HEK293 (cell line): ENCODE results near the gene RETREG2.
A peak's percentile ranks its signal among the peaks of the same experiment; 100 is the strongest.
"Not testable (repeated sequence)": the region's sequence is repeated elsewhere in the genome, so short reads cannot be mapped to it uniquely, and the experiment has no call there.

Experiments used
- CTCF ChIA-PET: fragments of 350-600 bp; formaldehyde crosslinking; extraction: SDS; loops from one replicate; lab custom pipeline; 2021; ENCODE audit warnings: antibody characterized with exemption; lab: Yijun Ruan, JAX
- POLR2A ChIA-PET: fragments of 300-600 bp; formaldehyde crosslinking; extraction: SDS; loops from one replicate; lab custom pipeline; 2020; ENCODE audit warnings: antibody characterized with exemption, inconsistent platforms; lab: Yijun Ruan, JAX
- H3K27ac ChIP-seq: fragments of 200-500 bp; sonication (Bioruptor generic); 2 replicates; pipeline ENCODE4 v1.5.1; 2014; ENCODE audit warnings: low read depth, low read length, control low read depth, inconsistent platforms; ENCODE audit errors: extremely low read depth
- H3K36me3 ChIP-seq, 2 experiments: fragments of 200-500 bp in 1 of 2; sonication (Bioruptor generic) in 1 of 2; 1 replicate in 1 of 2; 2 replicates in 1 of 2; pipeline ENCODE4 v1.5.1; 2014 to 2017; ENCODE audit warnings: inconsistent platforms in 2 of 2, low read length in 2 of 2; ENCODE audit not compliant: control insufficient read depth in 2 of 2, insufficient read depth in 1 of 2
- H3K4me1 ChIP-seq: fragments of 200-500 bp; sonication (Bioruptor generic); 2 replicates; pipeline ENCODE4 v1.5.1; 2014; ENCODE audit warnings: mild to moderate bottlenecking, low read length, inconsistent platforms; ENCODE audit not compliant: control insufficient read depth, insufficient read depth
- H3K4me3 ChIP-seq: 2 replicates; pipeline ENCODE4 v1.5.1; 2011; ENCODE audit warnings: low read depth, mild to moderate bottlenecking, control low read depth, low read length, moderate library complexity
- H3K9me3 ChIP-seq: fragments of 200-500 bp; sonication (Bioruptor generic); 2 replicates; pipeline ENCODE4 v1.5.1; 2014; ENCODE audit warnings: low read depth, low read length, inconsistent platforms; ENCODE audit not compliant: control insufficient read depth, insufficient read depth
- BCL11B ChIP-seq: fragments of 450-650 bp; formaldehyde crosslinking; IDR thresholded peaks from 2 replicates; pipeline ENCODE4 v1.5.1; 2016; ENCODE audit warnings: low read depth, missing biosample characterization, missing genetic modification characterization
- PRDM1 ChIP-seq: fragments of 450-650 bp; formaldehyde crosslinking; IDR thresholded peaks from 2 replicates; pipeline ENCODE4; 2016; ENCODE audit warnings: missing biosample characterization, missing genetic modification characterization
- SETDB1 ChIP-seq: IDR thresholded peaks from one replicate; pipeline ENCODE4 v1.6.1; 2017; ENCODE audit warnings: mild to moderate bottlenecking, low read length, moderate library complexity, mixed read lengths; ENCODE audit not compliant: insufficient read length
- ZNF157 ChIP-seq: fragments of 450-650 bp; formaldehyde crosslinking; IDR thresholded peaks from 2 replicates; pipeline ENCODE4 v1.5.1; 2016; ENCODE audit warnings: missing biosample characterization, missing genetic modification characterization
- ZNF341 ChIP-seq: fragments of 450-650 bp; formaldehyde crosslinking; IDR thresholded peaks from 2 replicates; pipeline ENCODE4; 2016; ENCODE audit warnings: low read depth, missing biosample characterization, missing genetic modification characterization
- ZNF394 ChIP-seq: fragments of 450-650 bp; formaldehyde crosslinking; IDR thresholded peaks from 2 replicates; pipeline ENCODE4 v1.5.1; 2016; ENCODE audit warnings: missing biosample characterization, missing genetic modification characterization, mild to moderate bottlenecking, moderate library complexity, borderline replicate concordance
- ZNF48 ChIP-seq: fragments of 450-650 bp; formaldehyde crosslinking; IDR thresholded peaks from 2 replicates; pipeline ENCODE4 v1.5.1; 2016; ENCODE audit warnings: missing biosample characterization, missing genetic modification characterization
- ZNF544 ChIP-seq: fragments of 450-650 bp; formaldehyde crosslinking; IDR thresholded peaks from 2 replicates; pipeline ENCODE4 v1.5.0; 2017; ENCODE audit warnings: missing biosample characterization, missing genetic modification characterization
- ZNF555 ChIP-seq: fragments of 450-650 bp; formaldehyde crosslinking; conservative IDR thresholded peaks from 2 replicates; pipeline ENCODE4 v1.5.1; 2017; ENCODE audit warnings: missing biosample characterization, mild to moderate bottlenecking, missing genetic modification characterization, inconsistent platforms
- ZNF558 ChIP-seq: fragments of 450-650 bp; formaldehyde crosslinking; IDR thresholded peaks from 2 replicates; pipeline ENCODE4 v1.5.1; 2016; ENCODE audit warnings: missing biosample characterization, missing genetic modification characterization
- ZNF596 ChIP-seq: fragments of 450-650 bp; IDR thresholded peaks from 2 replicates; pipeline ENCODE4 v1.5.0; 2018; ENCODE audit warnings: missing biosample characterization, mild to moderate bottlenecking, missing genetic modification characterization, moderate library complexity
- ZNF629 ChIP-seq: fragments of 450-650 bp; formaldehyde crosslinking; IDR thresholded peaks from 2 replicates; pipeline ENCODE4 v1.5.1; 2017; ENCODE audit warnings: missing biosample characterization, missing genetic modification characterization
- ZNF664 ChIP-seq: fragments of 450-650 bp; formaldehyde crosslinking; IDR thresholded peaks from 2 replicates; pipeline ENCODE4 v1.5.1; 2016; ENCODE audit warnings: missing biosample characterization, missing genetic modification characterization
- ZNF707 ChIP-seq: fragments of 450-650 bp; formaldehyde crosslinking; IDR thresholded peaks from 2 replicates; pipeline ENCODE4 v1.5.1; 2016; ENCODE audit warnings: missing biosample characterization, missing genetic modification characterization
- ZNF776 ChIP-seq: fragments of 450-650 bp; formaldehyde crosslinking; IDR thresholded peaks from 2 replicates; pipeline ENCODE4 v1.5.0; 2017; ENCODE audit warnings: missing biosample characterization, missing genetic modification characterization, borderline replicate concordance
- ZSCAN23 ChIP-seq: fragments of 450-650 bp; formaldehyde crosslinking; IDR thresholded peaks from 2 replicates; pipeline ENCODE4 v1.5.1; 2016; ENCODE audit warnings: missing biosample characterization, missing genetic modification characterization
- TF ChIP-seq, protein P1 (sequence below): fragments of 450-650 bp; formaldehyde crosslinking; IDR thresholded peaks from 2 replicates; pipeline ENCODE4 v1.5.1; 2016; ENCODE audit warnings: missing biosample characterization, missing genetic modification characterization
- TF ChIP-seq, protein P2 (sequence below): fragments of 450-650 bp; formaldehyde crosslinking; IDR thresholded peaks from 2 replicates; pipeline ENCODE4 v1.5.1; 2016; ENCODE audit warnings: missing biosample characterization, missing genetic modification characterization
- TF ChIP-seq, protein P3 (sequence below): fragments of 450-650 bp; formaldehyde crosslinking; optimal IDR thresholded peaks from 2 replicates; pipeline ENCODE3; 2016; ENCODE audit warnings: missing biosample characterization, mild to moderate bottlenecking, missing genetic modification characterization

RETREG2 gene

DNA sequence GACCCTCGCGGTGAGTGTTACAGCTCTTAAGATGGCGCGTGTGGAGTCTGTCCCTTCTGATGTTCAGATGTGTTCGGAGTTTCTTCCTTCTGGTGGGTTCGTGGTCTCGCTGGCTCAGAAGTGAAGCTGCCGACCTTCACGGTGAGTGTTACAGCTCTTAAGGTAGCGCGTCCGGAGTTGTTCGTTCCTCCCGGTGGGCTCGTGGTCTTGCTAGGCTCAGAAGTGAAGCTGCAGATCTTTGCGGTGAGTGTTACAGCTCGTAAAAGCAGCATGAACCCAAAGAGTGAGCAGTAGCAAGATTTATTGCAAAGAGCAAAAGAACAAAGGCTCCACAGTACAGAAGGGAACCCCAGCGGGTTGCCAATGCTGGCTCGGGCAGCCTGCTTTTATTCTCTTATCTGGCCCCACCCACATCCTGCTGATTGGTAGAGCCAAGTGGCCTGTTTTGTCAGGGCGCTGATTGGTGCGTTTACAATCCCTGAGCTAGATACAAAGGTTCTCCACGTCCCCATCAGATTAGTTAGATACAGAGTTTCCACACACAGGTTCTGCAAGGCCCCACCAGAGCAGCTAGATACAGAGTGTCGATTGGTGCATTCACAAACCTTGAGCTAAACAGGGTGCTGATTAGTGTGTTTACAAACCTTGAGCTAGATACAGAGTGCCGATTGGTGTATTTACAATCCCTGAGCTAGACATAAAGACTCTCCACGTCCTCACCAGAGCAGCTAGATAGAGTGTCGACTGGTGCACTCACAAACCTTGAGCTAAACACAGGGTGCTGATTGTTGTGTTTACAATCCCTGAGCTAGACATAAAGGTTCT lies 22.6 kb downstream of the RETREG2 start (continued):
- TF ChIP-seq, protein P1, sequence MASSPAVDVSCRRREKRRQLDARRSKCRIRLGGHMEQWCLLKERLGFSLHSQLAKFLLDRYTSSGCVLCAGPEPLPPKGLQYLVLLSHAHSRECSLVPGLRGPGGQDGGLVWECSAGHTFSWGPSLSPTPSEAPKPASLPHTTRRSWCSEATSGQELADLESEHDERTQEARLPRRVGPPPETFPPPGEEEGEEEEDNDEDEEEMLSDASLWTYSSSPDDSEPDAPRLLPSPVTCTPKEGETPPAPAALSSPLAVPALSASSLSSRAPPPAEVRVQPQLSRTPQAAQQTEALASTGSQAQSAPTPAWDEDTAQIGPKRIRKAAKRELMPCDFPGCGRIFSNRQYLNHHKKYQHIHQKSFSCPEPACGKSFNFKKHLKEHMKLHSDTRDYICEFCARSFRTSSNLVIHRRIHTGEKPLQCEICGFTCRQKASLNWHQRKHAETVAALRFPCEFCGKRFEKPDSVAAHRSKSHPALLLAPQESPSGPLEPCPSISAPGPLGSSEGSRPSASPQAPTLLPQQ = 0 out of 2 replicates have a peak, but pooled peaks have one; percentile 19
- peak; percentile 36 for TF ChIP-seq ZNF629
- peak; percentile 54; the same call in 1 of the 2 replicates for TF ChIP-seq ZNF596
- TF ChIP-seq ZNF558 = peak; percentile 53; the same call in 1 of the 2 replicates
- TF ChIP-seq BCL11B (tag by site-specific recombination) = peak; percentile 42; the same call in 1 of the 2 replicates

DNA sequence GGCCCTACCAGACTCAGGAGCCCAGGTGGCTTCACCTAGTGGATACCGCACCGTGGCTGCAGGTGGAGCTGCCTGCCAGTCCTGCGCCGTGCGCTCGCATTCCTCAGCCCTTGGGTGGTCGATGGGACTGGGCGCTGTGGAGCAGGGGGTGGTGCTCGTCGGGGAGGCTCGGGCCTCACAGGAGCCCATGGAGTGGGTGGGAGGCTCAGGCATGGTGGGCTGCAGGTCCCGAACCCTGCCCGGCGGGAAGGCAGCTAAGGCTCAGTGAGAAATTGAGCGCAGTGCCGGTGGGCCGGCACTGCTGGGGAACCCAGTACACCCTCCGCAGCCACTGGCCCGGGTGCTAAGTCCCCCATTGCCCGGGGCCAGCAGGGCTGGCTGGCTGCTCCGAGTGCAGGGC lies 23.3 kb downstream of the RETREG2 start:
- POLR2A ChIA-PET, CTCF ChIA-PET: not testable (repeated sequence)

DNA sequence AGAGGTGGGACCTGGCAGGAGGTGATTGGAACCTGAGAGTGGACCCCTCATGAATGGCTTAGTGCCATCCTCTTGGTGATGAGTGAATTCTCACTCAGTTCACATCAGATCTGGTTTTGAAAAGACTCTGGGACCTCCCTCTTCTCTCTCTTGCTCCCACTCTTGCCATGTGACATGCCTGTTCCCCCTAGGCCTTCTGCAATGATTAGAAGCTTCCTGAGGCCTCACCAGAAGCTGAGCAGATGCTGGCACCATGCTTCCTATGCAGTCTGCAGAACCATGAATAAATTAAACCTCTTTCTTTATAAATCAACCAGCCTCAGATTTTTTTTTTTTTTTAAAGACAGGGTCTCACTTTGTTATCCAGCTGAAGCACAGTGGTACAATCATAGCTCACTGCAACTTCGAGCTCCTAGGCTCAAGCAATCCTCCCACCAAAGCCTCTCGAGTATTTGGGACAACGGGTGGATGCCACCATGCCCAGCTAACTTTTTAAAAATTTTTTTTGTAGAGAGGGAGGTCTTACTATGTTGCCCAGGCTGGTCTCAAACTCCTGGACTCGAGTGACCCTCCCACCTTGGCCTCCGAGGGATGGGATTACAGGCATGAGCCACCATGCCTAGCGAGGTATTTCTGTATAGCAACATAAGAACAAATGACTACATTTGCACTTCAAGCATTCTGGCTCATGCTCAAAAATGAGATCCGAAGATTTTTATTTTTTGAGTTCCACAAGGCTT lies 26.5 kb downstream of the RETREG2 start:
- Histone ChIP-seq H3K36me3 (peaks cover 0 to 23% of the 10 kb centered on the region in 2 experiments; a peak in 1 of 3 replicates), H3K9me3 (no peaks in the 10 kb centered on the region), H3K27ac (no peak overlapping the region), H3K4me1 (peaks cover 8% of the 10 kb centered on the region), H3K4me3 (no peak overlapping the region)
- TF ChIP-seq SETDB1 (peak; percentile 17), ZNF394 (no peak), ZNF776 (tag by site-specific recombination) (0 out of 2 replicates have a peak, but pooled peaks have one; percentile 51)
- TF ChIP-seq, protein P2, sequence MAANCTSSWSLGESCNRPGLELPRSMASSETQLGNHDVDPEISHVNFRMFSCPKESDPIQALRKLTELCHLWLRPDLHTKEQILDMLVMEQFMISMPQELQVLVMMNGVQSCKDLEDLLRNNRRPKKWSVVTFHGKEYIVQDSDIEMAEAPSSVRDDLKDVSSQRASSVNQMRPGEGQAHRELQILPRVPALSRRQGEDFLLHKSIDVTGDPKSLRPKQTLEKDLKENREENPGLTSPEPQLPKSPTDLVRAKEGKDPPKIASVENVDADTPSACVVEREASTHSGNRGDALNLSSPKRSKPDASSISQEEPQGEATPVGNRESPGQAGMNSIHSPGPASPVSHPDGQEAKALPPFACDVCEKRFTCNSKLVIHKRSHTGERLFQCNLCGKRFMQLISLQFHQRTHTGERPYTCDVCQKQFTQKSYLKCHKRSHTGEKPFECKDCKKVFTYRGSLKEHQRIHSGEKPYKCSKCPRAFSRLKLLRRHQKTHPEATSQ = no peak
- TF ChIP-seq, protein P3, sequence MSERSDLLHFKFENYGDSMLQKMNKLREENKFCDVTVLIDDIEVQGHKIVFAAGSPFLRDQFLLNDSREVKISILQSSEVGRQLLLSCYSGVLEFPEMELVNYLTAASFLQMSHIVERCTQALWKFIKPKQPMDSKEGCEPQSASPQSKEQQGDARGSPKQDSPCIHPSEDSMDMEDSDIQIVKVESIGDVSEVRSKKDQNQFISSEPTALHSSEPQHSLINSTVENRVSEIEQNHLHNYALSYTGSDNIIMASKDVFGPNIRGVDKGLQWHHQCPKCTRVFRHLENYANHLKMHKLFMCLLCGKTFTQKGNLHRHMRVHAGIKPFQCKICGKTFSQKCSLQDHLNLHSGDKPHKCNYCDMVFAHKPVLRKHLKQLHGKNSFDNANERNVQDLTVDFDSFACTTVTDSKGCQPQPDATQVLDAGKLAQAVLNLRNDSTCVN = no peak
- CTCF ChIA-PET = no interaction called here
- POLR2A ChIA-PET = no interaction called here

More for the DNA sequence above, 23.3 kb downstream of the RETREG2 start:
- not testable (repeated sequence) for H3K27ac ChIP-seq, H3K9me3 ChIP-seq, H3K36me3 ChIP-seq, H3K4me3 ChIP-seq, H3K4me1 ChIP-seq

DNA sequence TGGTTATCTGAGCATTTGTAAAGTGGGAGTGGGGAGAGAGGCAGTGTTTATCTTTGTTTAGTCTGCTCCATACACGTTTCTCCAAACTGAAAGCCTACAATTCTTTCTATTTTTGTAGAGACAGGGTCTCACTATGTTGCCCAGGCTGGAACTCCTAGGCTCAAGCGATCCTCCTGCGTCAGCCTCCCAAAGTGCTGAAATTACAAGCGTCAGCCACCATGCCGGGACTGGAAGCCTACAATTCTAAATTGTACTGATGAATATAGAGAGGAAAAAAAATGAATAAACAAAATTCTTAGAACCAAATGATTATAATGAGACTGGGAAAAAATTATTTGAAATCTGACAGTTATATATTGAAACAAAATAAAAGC lies 27.1 kb downstream of the RETREG2 start:
- TF ChIP-seq ZNF664 (tag by site-specific recombination) = no peak
- TF ChIP-seq PRDM1 = no peak
- no peak for TF ChIP-seq ZNF544 (tag by site-specific recombination)
- no peak for TF ChIP-seq ZNF707
- TF ChIP-seq, protein P2 = no peak
- no peak for TF ChIP-seq ZNF555 (tag by site-specific recombination)
- TF ChIP-seq ZNF157 (tag by site-specific recombination) = no peak
- no peak for TF ChIP-seq ZNF48 (tag by site-specific recombination)
- no peak for TF ChIP-seq ZNF341 (tag by site-specific recombination)
- TF ChIP-seq ZSCAN23 (tag by site-specific recombination) = no peak
- TF ChIP-seq, all 188 proteins: peak for 0
- ChIA-PET POLR2A (interaction anchor here (2.1 to 2.4 kb wide), 2 partner anchors 24 to 25 kb away, joined by 11 to 14 read pairs; partner anchors contain the start of genes ANKZF1 and ATG9A), CTCF (no interaction called here)
- H3K27ac ChIP-seq = no peak overlapping the region
- H3K36me3 ChIP-seq = peaks cover 0 to 28% of the 10 kb centered on the region in 2 experiments; a peak in 1 of 3 replicates
- no peak overlapping the region for H3K4me3 ChIP-seq
- H3K4me1 ChIP-seq = peaks cover 8% of the 10 kb centered on the region
- no peaks in the 10 kb centered on the region for H3K9me3 ChIP-seq
